AG09319 (cell line): ENCODE measurements around the gene ENO4.

ENCODE experiments used
- DNase-seq: peaks from one replicate; pipeline ENCODE4 v3.0.0-alpha.2; 2010; ENCODE audit warnings: low read depth; ENCODE audit errors: extremely low read depth
- TF ChIP-seq, protein P1 (sequence below): IDR thresholded peaks from 2 replicates; pipeline ENCODE4 v1.5.1; 2011; ENCODE audit warnings: low read depth, mild to moderate bottlenecking, inconsistent platforms, low read length, moderate library complexity

The ENO4 gene

DNA sequence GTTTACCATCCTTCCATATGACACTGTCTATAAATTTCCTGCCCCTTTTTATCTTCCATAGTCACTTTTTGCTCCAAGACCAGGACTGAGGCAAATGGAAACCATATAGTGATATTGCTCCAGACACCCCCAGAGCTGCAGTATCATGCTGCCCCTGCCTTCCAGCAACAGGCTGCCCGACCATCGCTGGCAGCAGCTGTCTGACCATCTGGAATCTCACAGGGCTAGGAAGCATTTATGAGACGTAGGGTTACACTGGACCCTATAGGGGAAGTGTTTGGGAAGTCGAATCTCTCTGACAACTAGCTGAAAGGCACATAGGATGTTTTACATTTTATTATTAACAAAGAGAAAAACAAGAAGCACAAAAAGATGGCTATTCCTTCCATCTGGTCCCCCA lies 19.4 kb downstream of the ENO4 start:
- TF ChIP-seq, protein P1, sequence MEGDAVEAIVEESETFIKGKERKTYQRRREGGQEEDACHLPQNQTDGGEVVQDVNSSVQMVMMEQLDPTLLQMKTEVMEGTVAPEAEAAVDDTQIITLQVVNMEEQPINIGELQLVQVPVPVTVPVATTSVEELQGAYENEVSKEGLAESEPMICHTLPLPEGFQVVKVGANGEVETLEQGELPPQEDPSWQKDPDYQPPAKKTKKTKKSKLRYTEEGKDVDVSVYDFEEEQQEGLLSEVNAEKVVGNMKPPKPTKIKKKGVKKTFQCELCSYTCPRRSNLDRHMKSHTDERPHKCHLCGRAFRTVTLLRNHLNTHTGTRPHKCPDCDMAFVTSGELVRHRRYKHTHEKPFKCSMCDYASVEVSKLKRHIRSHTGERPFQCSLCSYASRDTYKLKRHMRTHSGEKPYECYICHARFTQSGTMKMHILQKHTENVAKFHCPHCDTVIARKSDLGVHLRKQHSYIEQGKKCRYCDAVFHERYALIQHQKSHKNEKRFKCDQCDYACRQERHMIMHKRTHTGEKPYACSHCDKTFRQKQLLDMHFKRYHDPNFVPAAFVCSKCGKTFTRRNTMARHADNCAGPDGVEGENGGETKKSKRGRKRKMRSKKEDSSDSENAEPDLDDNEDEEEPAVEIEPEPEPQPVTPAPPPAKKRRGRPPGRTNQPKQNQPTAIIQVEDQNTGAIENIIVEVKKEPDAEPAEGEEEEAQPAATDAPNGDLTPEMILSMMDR, result no peak
- no peak for DNase-seq

DNA sequence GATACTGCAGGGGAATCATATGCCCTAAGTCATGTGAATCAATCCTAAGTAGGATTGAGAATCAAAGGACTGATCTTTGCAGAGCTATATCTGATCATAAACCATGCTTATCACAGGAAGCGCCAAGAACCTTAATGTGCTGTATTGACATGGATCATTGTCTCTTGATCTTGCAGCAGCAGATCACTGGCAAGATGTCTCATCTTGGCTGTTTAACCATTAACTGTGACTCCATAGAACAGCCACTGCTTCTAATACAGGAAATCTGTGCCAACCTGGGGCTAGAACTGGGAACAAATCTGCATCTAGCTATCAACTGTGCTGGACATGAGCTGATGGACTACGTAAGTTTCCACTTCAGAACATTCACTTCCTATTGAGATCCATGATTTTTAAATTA lies 21.6 kb downstream of the ENO4 start:
- DNase-seq, result no peak
- TF ChIP-seq, protein P1, result no peak

DNA sequence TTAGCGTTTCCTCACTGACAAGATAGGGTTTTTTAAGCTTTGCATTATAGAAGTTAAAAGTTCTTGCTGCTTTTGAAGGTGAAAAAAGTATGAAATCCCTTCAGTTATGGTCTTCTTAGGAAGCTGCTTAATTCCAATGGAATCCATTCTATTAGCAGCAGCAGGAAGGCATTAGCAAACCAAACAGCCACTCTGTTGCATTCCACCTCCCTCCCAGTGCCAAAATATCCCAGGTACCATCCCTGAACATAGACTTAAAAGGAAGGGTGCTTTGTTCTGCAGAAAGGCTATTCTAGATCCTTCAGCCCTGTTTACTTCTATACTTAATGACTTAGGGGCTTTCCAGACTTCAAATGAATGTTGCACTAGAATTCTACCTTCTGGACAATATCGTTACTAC lies 23.8 kb downstream of the ENO4 start:
- DNase-seq, result no peak
- TF ChIP-seq, protein P1, result no peak

DNA sequence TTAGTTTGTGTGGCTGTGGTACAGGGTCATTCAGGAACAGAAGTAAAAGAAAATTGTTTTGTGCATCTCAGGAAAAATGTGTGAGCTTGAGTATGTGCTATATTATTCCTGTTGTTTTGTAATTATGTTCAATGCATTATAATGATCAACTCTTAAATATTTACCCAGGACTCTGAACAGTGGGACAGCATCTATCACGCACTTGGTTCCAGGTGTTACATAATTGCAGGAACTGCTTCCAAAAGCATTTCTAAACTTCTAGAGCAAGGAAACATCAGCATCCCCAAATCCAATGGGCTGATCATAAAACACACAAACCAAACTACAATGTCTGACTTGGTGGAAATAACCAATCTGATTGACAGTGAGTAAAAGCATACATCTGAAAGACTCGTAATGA lies 26.6 kb downstream of the ENO4 start:
- no peak for DNase-seq
- TF ChIP-seq, protein P1, result no peak

DNA sequence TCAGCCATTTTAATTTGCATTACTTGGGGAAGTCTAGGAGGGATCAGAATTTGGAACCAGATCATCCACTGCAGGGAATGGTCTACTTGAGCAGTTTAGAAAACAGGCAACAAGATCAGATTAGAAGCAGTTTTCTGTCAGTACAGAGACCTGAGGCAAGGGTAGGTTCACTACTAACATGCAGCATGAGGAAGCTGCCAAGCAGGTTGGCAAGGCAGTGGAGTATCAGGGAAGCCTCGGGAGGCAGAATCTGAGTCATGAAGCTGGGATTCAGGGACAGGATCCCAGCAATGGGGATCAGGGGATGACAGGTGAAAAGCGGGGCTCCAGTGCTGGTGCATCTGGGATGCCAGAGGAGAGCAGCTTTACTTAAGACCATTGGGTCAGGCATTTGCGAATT lies 28.1 kb downstream of the ENO4 start:
- no peak for DNase-seq
- TF ChIP-seq, protein P1, result no peak

DNA sequence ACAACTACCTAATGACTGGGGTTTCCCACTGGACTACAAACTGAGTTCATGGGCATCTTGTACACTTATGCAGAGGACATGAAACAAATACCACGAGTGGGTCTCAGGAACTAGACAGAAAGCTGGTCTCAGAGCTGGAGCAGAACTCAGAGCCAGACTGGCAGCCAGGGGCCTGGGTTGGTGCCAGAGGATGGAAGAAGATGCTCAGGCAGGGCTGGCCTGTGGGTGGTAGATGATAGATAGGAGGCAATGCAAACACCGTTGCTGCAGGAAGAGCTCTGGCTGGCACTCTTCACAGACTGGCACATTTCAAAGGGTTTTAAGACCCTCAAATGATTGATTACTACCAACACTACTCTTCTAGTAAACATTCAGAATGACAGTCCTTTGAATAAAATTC lies 28.8 kb downstream of the ENO4 start:
- DNase-seq, result no peak
- TF ChIP-seq, protein P1, result no peak

DNA sequence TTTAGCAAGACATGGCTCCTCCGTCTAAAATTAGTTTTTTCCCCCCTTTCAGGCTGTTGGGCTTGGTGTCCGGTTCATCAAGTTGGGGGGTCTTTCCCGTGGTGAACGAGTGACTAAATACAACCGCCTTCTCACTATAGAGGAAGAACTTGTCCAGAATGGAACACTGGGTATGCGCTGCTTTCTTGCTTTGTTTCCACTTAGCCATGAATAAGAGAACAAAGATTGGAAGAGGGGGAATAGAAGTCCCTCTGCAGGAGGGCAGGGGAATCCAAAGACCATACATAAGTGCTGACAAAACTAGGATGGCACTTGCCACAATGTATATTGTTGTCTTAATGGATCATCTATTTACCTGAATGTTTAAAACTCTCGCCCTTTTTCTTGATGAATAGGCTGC lies 30.5 kb downstream of the ENO4 start:
- TF ChIP-seq, protein P1, result no peak
- no peak for DNase-seq
